Measurements from ENCODE around the gene HSPG2. TPM values are rescaled to one million over a fixed set of nuclear protein-coding genes. Genes with fewer than 3 reads are reported as not detected.

HSPG2 gene
- total and polyA plus RNA-seq, 2 of the 13 experiments (the other 11 are each of a cell fraction or from before 2014, with no cell fraction given) = 9.1 to 13.1 TPM

GRCh38 chr1:21783679-21784603 lies 153.2 kb downstream of the HSPG2 start (continued):
- TF ChIP-seq ZSCAN5A (CRISPR knock-in tag; IDR thresholded peaks at IDR 0.05; ENCODE audit: borderline replicate concordance) = no peak
- no peak for TF ChIP-seq ZBTB40 (IDR thresholded peaks at IDR 0.05)
- TF ChIP-seq ZBTB40 (CRISPR knock-in tag; IDR thresholded peaks at IDR 0.05) = no peak
- TF ChIP-seq ZNF546 (CRISPR knock-in tag; conservative IDR thresholded peaks at IDR 0.05) = no peak
- TF ChIP-seq ZNF572 (CRISPR knock-in tag; IDR thresholded peaks at IDR 0.05) = no peak
- TF ChIP-seq SNAPC4 (CRISPR knock-in tag; IDR thresholded peaks at IDR 0.05) = no peak
- TF ChIP-seq THAP9 (CRISPR knock-in tag; IDR thresholded peaks at IDR 0.05; ENCODE audit: borderline replicate concordance) = 0 out of 2 replicates have a peak, but pooled peaks have one; percentile 13
